HEK293 (cell line): ENCODE data around the gene TIMM10.
"Not testable (repeated sequence)": the region's sequence is repeated elsewhere in the genome, so short reads cannot be mapped to it uniquely, and the experiment has no call there.

Experiments used
- CTCF ChIA-PET: fragments of 350-600 bp; formaldehyde crosslinking; extraction: SDS; loops from one replicate; lab custom pipeline; 2021; ENCODE audit warnings: antibody characterized with exemption; lab: Yijun Ruan, JAX
- POLR2A ChIA-PET: fragments of 300-600 bp; formaldehyde crosslinking; extraction: SDS; loops from one replicate; lab custom pipeline; 2020; ENCODE audit warnings: antibody characterized with exemption, inconsistent platforms; lab: Yijun Ruan, JAX
- H3K27ac ChIP-seq: fragments of 200-500 bp; sonication (Bioruptor generic); 2 replicates; pipeline ENCODE4 v1.5.1; 2014; ENCODE audit warnings: low read depth, low read length, control low read depth, inconsistent platforms; ENCODE audit errors: extremely low read depth
- H3K36me3 ChIP-seq, 2 experiments: fragments of 200-500 bp in 1 of 2; sonication (Bioruptor generic) in 1 of 2; 1 replicate in 1 of 2; 2 replicates in 1 of 2; pipeline ENCODE4 v1.5.1; 2014 to 2017; ENCODE audit warnings: inconsistent platforms in 2 of 2, low read length in 2 of 2; ENCODE audit not compliant: control insufficient read depth in 2 of 2, insufficient read depth in 1 of 2
- H3K4me1 ChIP-seq: fragments of 200-500 bp; sonication (Bioruptor generic); 2 replicates; pipeline ENCODE4 v1.5.1; 2014; ENCODE audit warnings: mild to moderate bottlenecking, low read length, inconsistent platforms; ENCODE audit not compliant: control insufficient read depth, insufficient read depth
- H3K4me3 ChIP-seq: 2 replicates; pipeline ENCODE4 v1.5.1; 2011; ENCODE audit warnings: low read depth, mild to moderate bottlenecking, control low read depth, low read length, moderate library complexity
- H3K9me3 ChIP-seq: fragments of 200-500 bp; sonication (Bioruptor generic); 2 replicates; pipeline ENCODE4 v1.5.1; 2014; ENCODE audit warnings: low read depth, low read length, inconsistent platforms; ENCODE audit not compliant: control insufficient read depth, insufficient read depth
- GFI1B ChIP-seq: fragments of 450-650 bp; formaldehyde crosslinking; IDR thresholded peaks from 2 replicates; pipeline ENCODE4 v1.5.1; 2016; ENCODE audit warnings: missing biosample characterization, missing genetic modification characterization
- KLF1 ChIP-seq: fragments of 450-650 bp; formaldehyde crosslinking; IDR thresholded peaks from 2 replicates; pipeline ENCODE4 v1.5.1; 2016; ENCODE audit warnings: missing biosample characterization, missing genetic modification characterization
- ZBTB21 ChIP-seq: fragments of 450-650 bp; formaldehyde crosslinking; IDR thresholded peaks from 2 replicates; pipeline ENCODE4 v1.5.1; 2017; ENCODE audit warnings: missing biosample characterization, missing genetic modification characterization
- ZFP3 ChIP-seq: fragments of 450-650 bp; formaldehyde crosslinking; IDR thresholded peaks from 2 replicates; pipeline ENCODE4 v1.5.1; 2016; ENCODE audit warnings: low read depth, missing biosample characterization, missing genetic modification characterization
- ZNF132 ChIP-seq: fragments of 450-650 bp; formaldehyde crosslinking; IDR thresholded peaks from 2 replicates; pipeline ENCODE4 v1.5.1; 2017; ENCODE audit warnings: missing biosample characterization, missing genetic modification characterization, borderline replicate concordance
- ZNF2 ChIP-seq: fragments of 450-650 bp; formaldehyde crosslinking; IDR thresholded peaks from 2 replicates; pipeline ENCODE4 v1.5.1; 2016; ENCODE audit warnings: missing biosample characterization, missing genetic modification characterization
- ZNF292 ChIP-seq: fragments of 450-650 bp; formaldehyde crosslinking; IDR thresholded peaks from 2 replicates; pipeline ENCODE4 v1.5.1; 2016; ENCODE audit warnings: low read depth, missing biosample characterization, missing genetic modification characterization, borderline replicate concordance
- ZNF354C ChIP-seq: fragments of 450-650 bp; formaldehyde crosslinking; IDR thresholded peaks from 2 replicates; pipeline ENCODE4 v1.5.1; 2016; ENCODE audit warnings: missing biosample characterization, missing genetic modification characterization, low read depth, borderline replicate concordance
- ZNF548 ChIP-seq: fragments of 450-650 bp; formaldehyde crosslinking; IDR thresholded peaks from 2 replicates; pipeline ENCODE4 v1.5.1; 2016; ENCODE audit warnings: missing biosample characterization, missing genetic modification characterization
- ZNF560 ChIP-seq: fragments of 450-650 bp; formaldehyde crosslinking; IDR thresholded peaks from 2 replicates; pipeline ENCODE4 v1.5.1; 2017; ENCODE audit warnings: missing biosample characterization, missing genetic modification characterization, borderline replicate concordance
- ZNF561 ChIP-seq: fragments of 450-650 bp; IDR thresholded peaks from 2 replicates; pipeline ENCODE4 v1.5.1; 2018; ENCODE audit warnings: missing biosample characterization, missing genetic modification characterization, borderline replicate concordance
- ZNF596 ChIP-seq: fragments of 450-650 bp; IDR thresholded peaks from 2 replicates; pipeline ENCODE4 v1.5.0; 2018; ENCODE audit warnings: missing biosample characterization, mild to moderate bottlenecking, missing genetic modification characterization, moderate library complexity
- ZNF600 ChIP-seq: fragments of 450-650 bp; formaldehyde crosslinking; IDR thresholded peaks from 2 replicates; pipeline ENCODE4 v1.5.1; 2016; ENCODE audit warnings: missing biosample characterization, missing genetic modification characterization
- ZNF670 ChIP-seq: fragments of 450-650 bp; formaldehyde crosslinking; IDR thresholded peaks from 2 replicates; pipeline ENCODE4 v1.5.1; 2016; ENCODE audit warnings: missing biosample characterization, missing genetic modification characterization, low read depth
- TF ChIP-seq, protein P1 (sequence below): fragments of 450-650 bp; formaldehyde crosslinking; IDR thresholded peaks from 2 replicates; pipeline ENCODE4 v1.5.1; 2016; ENCODE audit warnings: missing biosample characterization, missing genetic modification characterization
- TF ChIP-seq, protein P2 (sequence below): fragments of 450-650 bp; formaldehyde crosslinking; IDR thresholded peaks from 2 replicates; pipeline ENCODE4 v1.5.1; 2016; ENCODE audit warnings: missing biosample characterization, missing genetic modification characterization
- TF ChIP-seq, protein P3 (sequence below): fragments of 450-650 bp; formaldehyde crosslinking; IDR thresholded peaks from 2 replicates; pipeline ENCODE4 v1.5.1; 2016; ENCODE audit warnings: missing biosample characterization, missing genetic modification characterization

TIMM10 gene

DNA sequence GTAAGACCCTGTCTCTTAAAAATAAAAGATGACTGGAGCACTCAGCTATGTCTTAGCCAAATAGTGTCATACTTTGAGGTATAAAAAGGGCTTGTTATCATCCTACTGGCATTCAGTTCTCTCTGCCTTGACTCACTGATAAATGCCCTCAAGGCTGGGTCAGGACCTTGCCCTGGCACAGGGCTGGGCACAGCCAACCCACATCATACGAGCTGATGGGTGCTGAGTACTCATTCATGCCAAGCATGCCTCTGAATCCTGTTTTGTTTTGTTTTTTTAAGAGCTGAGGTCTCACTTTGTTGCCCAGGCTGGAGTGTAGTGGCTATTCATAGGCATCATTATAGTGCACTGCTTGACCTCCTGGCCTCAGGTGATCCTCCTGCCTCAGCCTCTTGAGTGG is 8.8 kb upstream of the TIMM10 start:
- POLR2A ChIA-PET, result interaction anchor here (1.4 kb wide), 1 partner anchor 12 kb away, joined by 3 read pairs; no protein-coding TSS in a partner anchor
- no peak overlapping the region for H3K27ac ChIP-seq
- H3K4me3 ChIP-seq, result no peak overlapping the region
- CTCF ChIA-PET, result interaction anchor here (0.6 to 1.5 kb wide), 4 partner anchors 28 to 106 kb away, joined by 3 to 5 read pairs (median 4); partner anchors contain the start of gene UBE2L6
- no peak for TF ChIP-seq ZNF670 (tag by site-specific recombination)
- TF ChIP-seq ZNF596 (tag by site-specific recombination), result no peak
- no peak for TF ChIP-seq ZNF354C (tag by site-specific recombination)
- no peak for TF ChIP-seq ZBTB21 (tag by site-specific recombination)
- TF ChIP-seq, protein P1, sequence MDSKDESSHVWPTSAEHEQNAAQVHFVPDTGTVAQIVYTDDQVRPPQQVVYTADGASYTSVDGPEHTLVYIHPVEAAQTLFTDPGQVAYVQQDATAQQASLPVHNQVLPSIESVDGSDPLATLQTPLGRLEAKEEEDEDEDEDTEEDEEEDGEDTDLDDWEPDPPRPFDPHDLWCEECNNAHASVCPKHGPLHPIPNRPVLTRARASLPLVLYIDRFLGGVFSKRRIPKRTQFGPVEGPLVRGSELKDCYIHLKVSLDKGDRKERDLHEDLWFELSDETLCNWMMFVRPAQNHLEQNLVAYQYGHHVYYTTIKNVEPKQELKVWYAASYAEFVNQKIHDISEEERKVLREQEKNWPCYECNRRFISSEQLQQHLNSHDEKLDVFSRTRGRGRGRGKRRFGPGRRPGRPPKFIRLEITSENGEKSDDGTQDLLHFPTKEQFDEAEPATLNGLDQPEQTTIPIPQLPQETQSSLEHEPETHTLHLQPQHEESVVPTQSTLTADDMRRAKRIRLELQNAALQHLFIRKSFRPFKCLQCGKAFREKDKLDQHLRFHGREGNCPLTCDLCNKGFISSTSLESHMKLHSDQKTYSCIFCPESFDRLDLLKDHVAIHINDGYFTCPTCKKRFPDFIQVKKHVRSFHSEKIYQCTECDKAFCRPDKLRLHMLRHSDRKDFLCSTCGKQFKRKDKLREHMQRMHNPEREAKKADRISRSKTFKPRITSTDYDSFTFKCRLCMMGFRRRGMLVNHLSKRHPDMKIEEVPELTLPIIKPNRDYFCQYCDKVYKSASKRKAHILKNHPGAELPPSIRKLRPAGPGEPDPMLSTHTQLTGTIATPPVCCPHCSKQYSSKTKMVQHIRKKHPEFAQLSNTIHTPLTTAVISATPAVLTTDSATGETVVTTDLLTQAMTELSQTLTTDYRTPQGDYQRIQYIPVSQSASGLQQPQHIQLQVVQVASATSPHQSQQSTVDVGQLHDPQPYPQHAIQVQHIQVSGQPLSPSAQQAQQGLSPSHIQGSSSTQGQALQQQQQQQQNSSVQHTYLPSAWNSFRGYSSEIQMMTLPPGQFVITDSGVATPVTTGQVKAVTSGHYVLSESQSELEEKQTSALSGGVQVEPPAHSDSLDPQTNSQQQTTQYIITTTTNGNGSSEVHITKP, result no peak
- TF ChIP-seq ZNF560 (tag by site-specific recombination), result no peak
- no peak for TF ChIP-seq ZNF600
- TF ChIP-seq ZFP3, result no peak
- no peaks in the 10 kb centered on the region for H3K36me3 ChIP-seq
- no peaks in the 10 kb centered on the region for H3K4me1 ChIP-seq
- H3K9me3 ChIP-seq, result no peaks in the 10 kb centered on the region

DNA sequence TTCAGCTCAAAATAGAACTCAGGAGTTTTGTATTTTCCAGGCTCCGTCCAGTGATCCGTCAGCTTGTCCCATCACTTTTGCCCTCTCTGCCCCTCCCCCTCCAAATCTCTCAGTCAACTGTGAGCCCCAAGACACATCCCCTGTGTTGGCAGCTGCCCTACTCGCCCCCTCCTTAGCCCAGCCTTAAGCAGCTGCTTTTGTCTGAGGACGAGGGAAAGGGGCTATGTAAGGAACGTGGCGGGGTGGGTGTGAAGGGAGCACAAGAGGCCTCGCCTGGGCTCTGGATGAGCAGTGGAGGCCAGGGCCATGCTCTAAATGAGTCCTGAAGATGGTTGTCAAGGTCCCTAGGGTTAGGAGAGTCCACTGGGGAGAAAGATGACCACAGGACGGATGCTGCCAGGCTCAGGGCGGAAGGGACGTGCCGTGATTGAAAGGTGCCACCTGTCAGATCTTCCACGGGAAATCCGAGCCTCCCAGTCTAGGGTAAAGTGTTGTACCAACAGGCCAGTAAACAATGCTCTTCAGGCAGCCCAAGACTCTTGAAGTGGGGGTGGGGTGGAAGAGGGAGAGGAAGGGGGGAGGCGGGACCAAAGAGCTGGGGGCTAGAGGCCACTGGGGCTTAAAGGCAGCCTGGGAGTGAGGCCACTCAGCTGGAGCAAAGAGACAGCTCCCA is 6.5 kb upstream of the TIMM10 start, which contains the start of gene SMTNL1:
Gene SMTNL1, plus strand, starts transcription at position 649 of the 673 bp plus-strand sequence. CDS start 5,048 bp downstream, outside the sequence.
- Histone ChIP-seq H3K4me3 (no peak within 1 kb of the TSS), H3K36me3 (no peaks in the 10 kb centered on the region), H3K27ac (no peak within 1 kb of the TSS), H3K9me3 (no peaks in the 10 kb centered on the region), H3K4me1 (no peaks in the 10 kb centered on the region)
- ChIA-PET POLR2A (interaction anchor here (1.3 kb wide), 1 partner anchor 107 kb away, joined by 3 read pairs; no protein-coding TSS in a partner anchor), CTCF (interaction anchor here (1.0 to 1.4 kb wide), 2 partner anchors 10 to 13 kb away, joined by 3 to 4 read pairs; no protein-coding TSS in a partner anchor)
- TF ChIP-seq ZNF548 (tag by site-specific recombination), result no peak
- TF ChIP-seq ZNF292 (tag by site-specific recombination), result no peak
- TF ChIP-seq, protein P2, sequence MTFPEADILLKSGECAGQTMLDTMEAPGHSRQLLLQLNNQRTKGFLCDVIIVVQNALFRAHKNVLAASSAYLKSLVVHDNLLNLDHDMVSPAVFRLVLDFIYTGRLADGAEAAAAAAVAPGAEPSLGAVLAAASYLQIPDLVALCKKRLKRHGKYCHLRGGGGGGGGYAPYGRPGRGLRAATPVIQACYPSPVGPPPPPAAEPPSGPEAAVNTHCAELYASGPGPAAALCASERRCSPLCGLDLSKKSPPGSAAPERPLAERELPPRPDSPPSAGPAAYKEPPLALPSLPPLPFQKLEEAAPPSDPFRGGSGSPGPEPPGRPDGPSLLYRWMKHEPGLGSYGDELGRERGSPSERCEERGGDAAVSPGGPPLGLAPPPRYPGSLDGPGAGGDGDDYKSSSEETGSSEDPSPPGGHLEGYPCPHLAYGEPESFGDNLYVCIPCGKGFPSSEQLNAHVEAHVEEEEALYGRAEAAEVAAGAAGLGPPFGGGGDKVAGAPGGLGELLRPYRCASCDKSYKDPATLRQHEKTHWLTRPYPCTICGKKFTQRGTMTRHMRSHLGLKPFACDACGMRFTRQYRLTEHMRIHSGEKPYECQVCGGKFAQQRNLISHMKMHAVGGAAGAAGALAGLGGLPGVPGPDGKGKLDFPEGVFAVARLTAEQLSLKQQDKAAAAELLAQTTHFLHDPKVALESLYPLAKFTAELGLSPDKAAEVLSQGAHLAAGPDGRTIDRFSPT (tag by site-specific recombination), result no peak
- TF ChIP-seq, protein P3, sequence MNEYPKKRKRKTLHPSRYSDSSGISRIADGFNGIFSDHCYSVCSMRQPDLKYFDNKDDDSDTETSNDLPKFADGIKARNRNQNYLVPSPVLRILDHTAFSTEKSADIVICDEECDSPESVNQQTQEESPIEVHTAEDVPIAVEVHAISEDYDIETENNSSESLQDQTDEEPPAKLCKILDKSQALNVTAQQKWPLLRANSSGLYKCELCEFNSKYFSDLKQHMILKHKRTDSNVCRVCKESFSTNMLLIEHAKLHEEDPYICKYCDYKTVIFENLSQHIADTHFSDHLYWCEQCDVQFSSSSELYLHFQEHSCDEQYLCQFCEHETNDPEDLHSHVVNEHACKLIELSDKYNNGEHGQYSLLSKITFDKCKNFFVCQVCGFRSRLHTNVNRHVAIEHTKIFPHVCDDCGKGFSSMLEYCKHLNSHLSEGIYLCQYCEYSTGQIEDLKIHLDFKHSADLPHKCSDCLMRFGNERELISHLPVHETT (tag by site-specific recombination), result no peak
- no peak for TF ChIP-seq ZNF600
- TF ChIP-seq ZNF132 (tag by site-specific recombination), result no peak
- no peak for TF ChIP-seq GFI1B (tag by site-specific recombination)
- no peak for TF ChIP-seq KLF1 (tag by site-specific recombination)
- TF ChIP-seq ZNF561 (tag by site-specific recombination), result no peak
- TF ChIP-seq ZNF2, result no peak
- no peak for TF ChIP-seq ZNF670 (tag by site-specific recombination)

DNA sequence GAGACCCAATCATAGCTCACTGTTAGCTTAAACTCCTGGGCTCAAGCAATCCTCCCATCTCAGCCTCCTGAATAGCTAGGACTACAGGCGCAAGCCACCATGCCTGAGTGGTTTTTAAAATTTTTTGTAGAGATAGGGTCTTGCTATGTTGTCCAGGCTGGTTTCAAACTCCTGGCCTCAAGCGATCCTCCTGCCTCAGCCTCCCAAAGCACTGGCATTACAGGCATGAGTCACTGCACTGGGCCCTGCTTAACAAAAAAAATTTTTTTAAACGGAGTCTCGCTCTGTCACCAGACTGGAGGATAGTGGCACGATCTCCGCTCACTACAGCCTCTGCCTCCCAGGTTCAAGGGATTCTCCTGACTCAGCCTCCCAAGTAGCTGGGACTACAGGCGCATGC is 3.9 kb upstream of the TIMM10 start:
- H3K4me3 ChIP-seq, H3K4me1 ChIP-seq, POLR2A ChIA-PET, H3K27ac ChIP-seq, H3K9me3 ChIP-seq, H3K36me3 ChIP-seq: not testable (repeated sequence)
- CTCF ChIA-PET, result interaction anchor here (0.9 to 1.5 kb wide), 3 partner anchors 10 to 1624 kb away, joined by 3 to 4 read pairs (median 3); no protein-coding TSS in a partner anchor
